DOHH2 (cell line): Measurements from ENCODE around the gene IRF2.

Experiments used
- H3F3A ChIP-seq: fragments of 200-600 bp; sonication (generic), shearing (Covaris generic); 2 replicates; pipeline ENCODE4 v1.6.0; 2016; ENCODE audit warnings: antibody characterized with exemption, mild to moderate bottlenecking; ENCODE audit not compliant: control insufficient read depth, insufficient read depth
- H3K27ac ChIP-seq: fragments of 200-600 bp; sonication (generic); 2 replicates; pipeline ENCODE4 v1.5.1; 2014; ENCODE audit warnings: low read depth, mild to moderate bottlenecking, low read length, moderate library complexity
- H3K27me3 ChIP-seq: fragments of 200-600 bp; sonication (generic); 2 replicates; pipeline ENCODE4 v1.6.1; 2014; ENCODE audit warnings: mild to moderate bottlenecking, low read length, mixed read lengths; ENCODE audit not compliant: control insufficient read depth
- H3K36me3 ChIP-seq: fragments of 200-600 bp; sonication (generic); 2 replicates; pipeline ENCODE4 v1.6.1; 2014; ENCODE audit warnings: mild to moderate bottlenecking, low read length, moderate library complexity, mixed read lengths; ENCODE audit not compliant: control insufficient read depth
- H3K4me1 ChIP-seq: fragments of 200-600 bp; sonication (generic); 2 replicates; pipeline ENCODE4 v1.6.1; 2014; ENCODE audit warnings: mild to moderate bottlenecking, low read length, mixed read lengths; ENCODE audit not compliant: control insufficient read depth
- H3K4me2 ChIP-seq: fragments of 200-600 bp; sonication (generic); 2 replicates; pipeline ENCODE4 v1.6.0; 2014; ENCODE audit warnings: mild to moderate bottlenecking, low read length, moderate library complexity
- H3K4me3 ChIP-seq: fragments of 200-600 bp; sonication (generic); 2 replicates; pipeline ENCODE4 v1.5.1; 2014; ENCODE audit warnings: mild to moderate bottlenecking, low read length, mixed read lengths
- H3K79me2 ChIP-seq: fragments of 200-600 bp; sonication (generic); 2 replicates; pipeline ENCODE4 v1.6.1; 2014; ENCODE audit warnings: mild to moderate bottlenecking, low read length, mixed read lengths; ENCODE audit not compliant: control insufficient read depth
- H3K9me2 ChIP-seq: fragments of 200-600 bp; sonication (generic); replicated peaks from 2 replicates; pipeline ENCODE4 v1.6.1; 2014; ENCODE audit warnings: mild to moderate bottlenecking, low read length, mixed read lengths; ENCODE audit not compliant: control insufficient read depth
- H3K9me3 ChIP-seq: fragments of 200-600 bp; sonication (generic); 2 replicates; pipeline ENCODE4 v1.6.1; 2014; ENCODE audit warnings: antibody characterized with exemption, low read length, mixed read lengths; ENCODE audit not compliant: control insufficient read depth, insufficient read depth
- H4K20me1 ChIP-seq: fragments of 200-600 bp; sonication (generic); 2 replicates; pipeline ENCODE4 v1.6.0; 2014; ENCODE audit warnings: low read depth, mild to moderate bottlenecking, antibody characterized with exemption, low read length, moderate library complexity; ENCODE audit not compliant: control insufficient read depth, insufficient read depth
- EZH2phosphoT487 ChIP-seq: fragments of 200-600 bp; sonication (generic); IDR thresholded peaks from 2 replicates; pipeline ENCODE4 v1.6.1; 2017; ENCODE audit warnings: borderline replicate concordance, mild to moderate bottlenecking, antibody characterized with exemption, low read length, moderate library complexity, mixed read lengths
- TF ChIP-seq, protein P1 (sequence below): fragments of 200-600 bp; sonication (generic); IDR thresholded peaks from one replicate; pipeline ENCODE4 v1.5.1; 2014; ENCODE audit warnings: antibody characterized with exemption, mild to moderate bottlenecking, low read depth, low read length; ENCODE audit not compliant: poor library complexity, severe bottlenecking

Gene IRF2

DNA sequence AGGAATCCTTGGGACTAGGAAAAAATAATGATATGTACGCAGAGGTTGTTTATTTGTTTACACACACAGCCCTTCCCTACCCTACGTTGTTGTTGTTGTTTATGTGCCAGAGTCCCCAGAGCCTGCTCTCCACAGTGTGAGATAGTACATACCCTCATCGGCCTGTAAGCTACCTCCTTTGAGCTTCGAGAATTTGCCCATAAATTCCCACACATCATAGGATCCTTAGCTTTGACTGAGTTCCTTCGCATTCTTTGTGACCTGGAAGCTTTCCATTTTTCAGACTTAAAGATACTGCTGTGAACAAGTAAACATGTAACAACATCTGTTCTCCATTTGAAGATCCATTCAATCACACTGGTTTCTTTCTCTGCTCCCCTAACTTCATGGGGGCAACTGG lies 114.5 kb downstream of the IRF2 start:
- Histone ChIP-seq H3K36me3 (no peaks in the 10 kb centered on the region), H3K27ac (no peak overlapping the region), H3F3A (no peaks in the 10 kb centered on the region; the same call in 1 of the 2 replicates), H3K27me3 (peaks cover 39% of the 10 kb centered on the region), H3K9me3 (no peaks in the 10 kb centered on the region), H3K4me3 (no peak overlapping the region), H3K4me2 (no peak overlapping the region), H3K4me1 (peaks cover 6% of the 10 kb centered on the region), H3K9me2 (no peaks in the 10 kb centered on the region), H4K20me1 (no peaks in the 10 kb centered on the region), H3K79me2 (no peaks in the 10 kb centered on the region)
- TF ChIP-seq EZH2phosphoT487 = no peak
- TF ChIP-seq, protein P1, sequence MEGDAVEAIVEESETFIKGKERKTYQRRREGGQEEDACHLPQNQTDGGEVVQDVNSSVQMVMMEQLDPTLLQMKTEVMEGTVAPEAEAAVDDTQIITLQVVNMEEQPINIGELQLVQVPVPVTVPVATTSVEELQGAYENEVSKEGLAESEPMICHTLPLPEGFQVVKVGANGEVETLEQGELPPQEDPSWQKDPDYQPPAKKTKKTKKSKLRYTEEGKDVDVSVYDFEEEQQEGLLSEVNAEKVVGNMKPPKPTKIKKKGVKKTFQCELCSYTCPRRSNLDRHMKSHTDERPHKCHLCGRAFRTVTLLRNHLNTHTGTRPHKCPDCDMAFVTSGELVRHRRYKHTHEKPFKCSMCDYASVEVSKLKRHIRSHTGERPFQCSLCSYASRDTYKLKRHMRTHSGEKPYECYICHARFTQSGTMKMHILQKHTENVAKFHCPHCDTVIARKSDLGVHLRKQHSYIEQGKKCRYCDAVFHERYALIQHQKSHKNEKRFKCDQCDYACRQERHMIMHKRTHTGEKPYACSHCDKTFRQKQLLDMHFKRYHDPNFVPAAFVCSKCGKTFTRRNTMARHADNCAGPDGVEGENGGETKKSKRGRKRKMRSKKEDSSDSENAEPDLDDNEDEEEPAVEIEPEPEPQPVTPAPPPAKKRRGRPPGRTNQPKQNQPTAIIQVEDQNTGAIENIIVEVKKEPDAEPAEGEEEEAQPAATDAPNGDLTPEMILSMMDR = no peak

DNA sequence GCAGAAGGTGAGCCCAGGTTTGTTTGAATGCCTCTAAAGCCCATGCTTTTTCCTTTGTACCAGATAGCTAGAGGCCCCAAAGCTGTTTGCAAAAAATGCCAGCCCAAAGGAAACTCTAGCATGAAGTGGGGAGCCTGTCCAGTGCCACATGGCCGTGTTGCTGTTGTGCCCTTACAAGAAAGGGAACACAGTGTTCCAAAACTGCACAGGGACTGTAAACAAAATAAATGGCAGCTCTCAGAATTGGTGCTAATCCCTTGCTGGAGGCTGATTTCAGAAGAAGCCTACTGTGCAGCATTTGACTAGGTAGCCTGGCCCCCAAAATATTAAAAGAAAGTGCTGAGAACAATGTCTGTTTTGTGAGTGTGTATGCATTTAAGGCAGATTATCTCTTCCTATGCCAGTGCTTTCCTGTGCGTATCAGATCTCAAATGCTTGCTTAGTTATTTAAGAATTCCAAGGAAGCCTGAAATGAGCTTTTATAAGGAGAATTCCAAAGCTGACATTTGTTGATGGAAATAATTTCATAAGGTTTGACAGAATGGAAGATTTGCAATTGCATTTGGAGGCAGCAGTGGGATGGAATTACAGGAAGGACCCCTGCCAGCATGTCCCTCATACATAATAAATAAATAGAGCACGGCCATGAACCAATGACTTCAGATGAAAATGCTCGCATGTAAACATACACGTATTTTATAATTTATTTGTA lies 115.7 kb downstream of the IRF2 start:
- no peaks in the 10 kb centered on the region for H3K79me2 ChIP-seq
- TF ChIP-seq, protein P1 = no peak
- TF ChIP-seq EZH2phosphoT487 = no peak
- no peak overlapping the region for H3K4me3 ChIP-seq
- H3K9me2 ChIP-seq = no peaks in the 10 kb centered on the region
- peaks cover 36% of the 10 kb centered on the region for H3K27me3 ChIP-seq
- H3K4me2 ChIP-seq = no peak overlapping the region
- H3K36me3 ChIP-seq = no peaks in the 10 kb centered on the region
- H3K4me1 ChIP-seq = peaks cover 16% of the 10 kb centered on the region
- H3F3A ChIP-seq = no peaks in the 10 kb centered on the region; the same call in 1 of the 2 replicates
- H3K27ac ChIP-seq = no peak overlapping the region
- H3K9me3 ChIP-seq = no peaks in the 10 kb centered on the region
- no peaks in the 10 kb centered on the region for H4K20me1 ChIP-seq

DNA sequence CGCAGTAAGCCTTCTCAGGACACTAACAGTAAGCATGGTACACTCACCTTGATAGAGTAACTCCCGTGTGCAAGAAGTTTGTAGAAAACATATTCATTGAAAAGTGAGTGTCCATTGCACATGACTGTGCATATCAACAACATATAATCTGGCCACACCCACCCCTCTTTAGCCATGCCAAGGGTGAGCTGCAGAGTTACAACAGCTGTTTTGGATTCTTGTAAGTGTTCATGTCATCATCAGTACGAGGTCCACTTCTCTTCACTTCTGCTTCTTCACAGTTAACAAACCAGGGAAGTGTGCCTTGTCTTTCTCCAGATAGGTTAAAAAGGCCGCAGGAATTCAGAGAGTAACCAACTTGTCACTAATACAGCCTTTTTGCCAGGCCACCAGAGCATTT lies 116.6 kb downstream of the IRF2 start:
- H3K9me2 ChIP-seq = no peaks in the 10 kb centered on the region
- H3K9me3 ChIP-seq = no peaks in the 10 kb centered on the region
- H3K4me3 ChIP-seq = no peak overlapping the region
- no peaks in the 10 kb centered on the region for H3K79me2 ChIP-seq
- no peak overlapping the region for H3K27ac ChIP-seq
- H3K4me1 ChIP-seq = peaks cover 22% of the 10 kb centered on the region
- no peak overlapping the region for H3K4me2 ChIP-seq
- H4K20me1 ChIP-seq = no peaks in the 10 kb centered on the region
- TF ChIP-seq EZH2phosphoT487 = no peak
- TF ChIP-seq, protein P1 = no peak
- no peaks in the 10 kb centered on the region; the same call in 1 of the 2 replicates for H3F3A ChIP-seq
- no peaks in the 10 kb centered on the region for H3K36me3 ChIP-seq
- peaks cover 37% of the 10 kb centered on the region for H3K27me3 ChIP-seq
